ENCODE measurements around the gene TAS2R1. TPM values are rescaled to one million over a fixed set of nuclear protein-coding genes. Genes with fewer than 3 reads are reported as not detected.

TAS2R1 gene
- total RNA-seq (2014; rRNA removed) (not detected in 2 replicates), Bru-seq, nascent RNA (not detected), BruChase-seq, experiment 1, labeled RNA remaining after a 6-hour chase (not detected), BruChase-seq, experiment 2, labeled RNA remaining after a 2-hour chase (not detected)
- long read RNA-seq: 0 reads

GRCh38 chr5:9630251-9630650, at the start of gene TAS2R1:
TSS of gene TAS2R1 (minus strand) at chr5:9630351. CDS start at chr5:9630032, 319 bp downstream.
- no peaks in the 10 kb centered on the region for H3K9me3 ChIP-seq (ENCODE audit: low read length)
- no peaks in the 10 kb centered on the region for H3F3A ChIP-seq (ENCODE audit: low read length, unreplicated experiment)
- DNase-seq (no peak), ATAC-seq (no peak)
- H3K79me2 ChIP-seq (ENCODE audit: low read length): no peaks in the 10 kb centered on the region
- intact Hi-C loops (cut with micrococcal nuclease): no loop called here
- no TSS peak for BruUV-seq (replicated peaks)
- H4K20me1 ChIP-seq (ENCODE audit: low read length): no peaks in the 10 kb centered on the region
- TF ChIP-seq EZH2phosphoT487 (IDR thresholded peaks at IDR 0.05; ENCODE audit: borderline replicate concordance, low read length) (no peak), CTCF (conservative IDR thresholded peaks at IDR 0.05; ENCODE audit: low read depth, low read length) (no peak), EZH2 (IDR thresholded peaks at IDR 0.05; ENCODE audit: low read length, unreplicated experiment) (no peak)
- no peaks in the 10 kb centered on the region for H3K9me2 ChIP-seq (replicated peaks; ENCODE audit: low read length)
- no peak within 1 kb of the TSS for H3K9ac ChIP-seq (ENCODE audit: low read length)
- no peaks in the 10 kb centered on the region for H3K36me3 ChIP-seq (ENCODE audit: low read depth, low read length)
- H3K27ac ChIP-seq (ENCODE audit: low read length): no peak within 1 kb of the TSS
- POLR2A ChIA-PET (ENCODE audit: unreplicated experiment): no interaction called here
- no peak within 1 kb of the TSS for H2AFZ ChIP-seq (ENCODE audit: low read length)
- no peak within 1 kb of the TSS for H3K4me2 ChIP-seq (ENCODE audit: low read length)
- H3K4me1 ChIP-seq (ENCODE audit: insufficient read depth, low read length): no peaks in the 10 kb centered on the region
- CTCF ChIA-PET: no interaction called here
- no peak within 1 kb of the TSS for H3K4me3 ChIP-seq (ENCODE audit: low read length)
- no peaks in the 10 kb centered on the region for H3K27me3 ChIP-seq (ENCODE audit: low read length)

- Histone ChIP-seq H3K4me3 (ENCODE audit: low read length) (no peak overlapping the region), H3K9me3 (ENCODE audit: low read length) (no peaks in the 10 kb centered on the region), H4K20me1 (ENCODE audit: low read length) (no peaks in the 10 kb centered on the region), H3K9ac (ENCODE audit: low read length) (no peak overlapping the region), H3F3A (ENCODE audit: low read length, unreplicated experiment) (no peaks in the 10 kb centered on the region), H2AFZ (ENCODE audit: low read length) (no peak overlapping the region), H3K9me2 (replicated peaks; ENCODE audit: low read length) (no peaks in the 10 kb centered on the region), H3K27ac (ENCODE audit: low read length) (no peak overlapping the region), H3K4me1 (ENCODE audit: insufficient read depth, low read length) (no peaks in the 10 kb centered on the region), H3K36me3 (ENCODE audit: low read depth, low read length) (no peaks in the 10 kb centered on the region), H3K4me2 (ENCODE audit: low read length) (no peak overlapping the region), H3K27me3 (ENCODE audit: low read length) (no peaks in the 10 kb centered on the region), H3K79me2 (ENCODE audit: low read length) (no peaks in the 10 kb centered on the region)
- intact Hi-C loops (cut with micrococcal nuclease): no loop called here
- CTCF ChIA-PET: no interaction called here
- POLR2A ChIA-PET (ENCODE audit: unreplicated experiment): no interaction called here
- ATAC-seq: no peak
- DNase-seq: no peak
- no peak for TF ChIP-seq EZH2 (IDR thresholded peaks at IDR 0.05; ENCODE audit: low read length, unreplicated experiment)
- no peak for TF ChIP-seq EZH2phosphoT487 (IDR thresholded peaks at IDR 0.05; ENCODE audit: borderline replicate concordance, low read length)
- TF ChIP-seq CTCF (conservative IDR thresholded peaks at IDR 0.05; ENCODE audit: low read depth, low read length): no peak
- no TSS peak for BruUV-seq (replicated peaks)
These were observed 40.2 kb upstream of the TAS2R1 start for GRCh38 chr5:9670371-9670770.

- CTCF ChIA-PET: no interaction called here
- BruUV-seq (replicated peaks): no TSS peak
- no peak for ATAC-seq
- Histone ChIP-seq H3K9me2 (replicated peaks; ENCODE audit: low read length) (no peaks in the 10 kb centered on the region), H3K9ac (ENCODE audit: low read length) (no peak overlapping the region), H3K4me1 (ENCODE audit: insufficient read depth, low read length) (no peaks in the 10 kb centered on the region), H3K36me3 (ENCODE audit: low read depth, low read length) (no peaks in the 10 kb centered on the region), H3K4me2 (ENCODE audit: low read length) (no peak overlapping the region), H3K4me3 (ENCODE audit: low read length) (no peak overlapping the region), H4K20me1 (ENCODE audit: low read length) (no peaks in the 10 kb centered on the region), H2AFZ (ENCODE audit: low read length) (no peak overlapping the region), H3F3A (ENCODE audit: low read length, unreplicated experiment) (no peaks in the 10 kb centered on the region), H3K79me2 (ENCODE audit: low read length) (no peaks in the 10 kb centered on the region), H3K9me3 (ENCODE audit: low read length) (no peaks in the 10 kb centered on the region), H3K27ac (ENCODE audit: low read length) (no peak overlapping the region), H3K27me3 (ENCODE audit: low read length) (no peaks in the 10 kb centered on the region)
- POLR2A ChIA-PET (ENCODE audit: unreplicated experiment): no interaction called here
- intact Hi-C loops (cut with micrococcal nuclease): no loop called here
- no peak for TF ChIP-seq EZH2 (IDR thresholded peaks at IDR 0.05; ENCODE audit: low read length, unreplicated experiment)
- no peak for TF ChIP-seq EZH2phosphoT487 (IDR thresholded peaks at IDR 0.05; ENCODE audit: borderline replicate concordance, low read length)
- TF ChIP-seq CTCF (conservative IDR thresholded peaks at IDR 0.05; ENCODE audit: low read depth, low read length): no peak
- DNase-seq: no peak
These were observed 37.8 kb upstream of the TAS2R1 start for GRCh38 chr5:9667906-9668305.
